ENCODE data around the gene ARHGEF5.
"Not testable (repeated sequence)": the region's sequence is repeated elsewhere in the genome, so short reads cannot be mapped to it uniquely, and the experiment has no call there.

Gene ARHGEF5

GRCh38 chr7:144398291-144398690, 43.1 kb downstream of the ARHGEF5 start:
- Mint-ChIP-seq H3K4me1 (no peaks in the 10 kb centered on the region), H3K36me3 (no peaks in the 10 kb centered on the region), H3K9me3 (no peaks in the 10 kb centered on the region), H3K4me3 (no peak overlapping the region), H3K27me3 (peaks cover 16% of the 10 kb centered on the region), H3K27ac (no peak overlapping the region)
- CTCF ChIA-PET = no interaction called here
- DNase-seq = no peak

- Mint-ChIP-seq H3K4me3 (no peak overlapping the region), H3K4me1 (no peaks in the 10 kb centered on the region), H3K9me3 (no peaks in the 10 kb centered on the region), H3K27me3 (peaks cover 16% of the 10 kb centered on the region), H3K36me3 (no peaks in the 10 kb centered on the region), H3K27ac (no peak overlapping the region)
- CTCF ChIA-PET = no interaction called here
- no peak for DNase-seq
Observed at GRCh38 chr7:144398911-144399310, 43.7 kb downstream of the ARHGEF5 start.

GRCh38 chr7:144399946-144400345, 44.7 kb downstream of the ARHGEF5 start:
- Mint-ChIP-seq H3K4me3 (no peak overlapping the region), H3K4me1 (no peaks in the 10 kb centered on the region), H3K27ac (no peak overlapping the region), H3K9me3 (no peaks in the 10 kb centered on the region), H3K36me3 (no peaks in the 10 kb centered on the region), H3K27me3 (peaks cover 16% of the 10 kb centered on the region)
- CTCF ChIA-PET = no interaction called here
- DNase-seq = no peak

- no peak overlapping the region for H3K4me3 Mint-ChIP-seq
- H3K9me3 Mint-ChIP-seq = no peaks in the 10 kb centered on the region
- peaks cover 12% of the 10 kb centered on the region for H3K27me3 Mint-ChIP-seq
- DNase-seq = no peak
- no peak overlapping the region for H3K27ac Mint-ChIP-seq
- H3K36me3 Mint-ChIP-seq = no peaks in the 10 kb centered on the region
- H3K4me1 Mint-ChIP-seq = no peaks in the 10 kb centered on the region
- CTCF ChIA-PET = interaction anchor here (1.8 kb wide), 1 partner anchor 10 kb away, joined by 5 read pairs; no protein-coding TSS in a partner anchor
Observed at GRCh38 chr7:144401490-144401889, 46.3 kb downstream of the ARHGEF5 start.

GRCh38 chr7:144403102-144403501, 47.9 kb downstream of the ARHGEF5 start:
- CTCF ChIA-PET = interaction anchor here (1.8 kb wide), 1 partner anchor 11 kb away, joined by 5 read pairs; no protein-coding TSS in a partner anchor
- H3K4me1 Mint-ChIP-seq = no peaks in the 10 kb centered on the region
- no peaks in the 10 kb centered on the region for H3K9me3 Mint-ChIP-seq
- H3K4me3 Mint-ChIP-seq = no peak overlapping the region
- H3K27ac Mint-ChIP-seq = no peak overlapping the region
- H3K36me3 Mint-ChIP-seq = no peaks in the 10 kb centered on the region
- H3K27me3 Mint-ChIP-seq = peaks cover 16% of the 10 kb centered on the region
- DNase-seq = no peak

GRCh38 chr7:144403649-144404061, 48.5 kb downstream of the ARHGEF5 start, which contains the start of gene NOBOX:
TSS of gene NOBOX (minus strand) at chr7:144403693.
- Mint-ChIP-seq H3K27me3 (peaks cover 12% of the 10 kb centered on the region), H3K4me1 (no peaks in the 10 kb centered on the region), H3K36me3 (no peaks in the 10 kb centered on the region), H3K4me3 (no peak within 1 kb of the TSS), H3K27ac (no peak within 1 kb of the TSS), H3K9me3 (no peaks in the 10 kb centered on the region)
- DNase-seq = no peak
- CTCF ChIA-PET = no interaction called here

- no peaks in the 10 kb centered on the region for H3K36me3 Mint-ChIP-seq
- peaks cover 8% of the 10 kb centered on the region for H3K27me3 Mint-ChIP-seq
- CTCF ChIA-PET = no interaction called here
Observed at GRCh38 chr7:144404946-144405345, 49.7 kb downstream of the ARHGEF5 start.

GRCh38 chr7:144407266-144407931, 52.2 kb downstream of the ARHGEF5 start:
- Mint-ChIP-seq H3K27me3 (peaks cover 15% of the 10 kb centered on the region), H3K4me3 (no peak overlapping the region)
- CTCF ChIA-PET = no interaction called here

More at GRCh38 chr7:144404946-144405345, 49.7 kb downstream of the ARHGEF5 start:
- no peaks in the 10 kb centered on the region for H3K9me3 Mint-ChIP-seq
- no peaks in the 10 kb centered on the region for H3K4me1 Mint-ChIP-seq
- no peak for DNase-seq
- no peak overlapping the region for H3K27ac Mint-ChIP-seq
- H3K4me3 Mint-ChIP-seq = no peak overlapping the region

DNA sequence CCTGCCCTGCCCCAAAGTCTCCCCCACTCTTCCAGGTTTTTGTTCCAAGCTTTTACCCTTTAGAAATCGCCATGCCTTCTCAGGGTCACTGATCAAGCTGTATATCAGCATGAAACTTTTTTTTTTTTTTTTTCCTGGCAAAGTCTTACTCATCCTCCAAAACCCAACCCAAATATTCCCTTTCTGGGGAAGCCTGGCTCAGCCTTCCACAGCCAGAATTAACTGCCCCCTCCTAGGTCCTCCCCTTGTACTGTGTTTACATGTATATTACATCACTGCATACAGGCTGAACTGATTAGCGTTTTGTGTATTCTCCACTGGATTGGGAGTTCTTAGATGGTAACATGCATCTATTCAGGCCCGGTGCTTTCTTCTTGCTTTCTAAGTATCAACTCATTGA, 52.9 kb downstream of the ARHGEF5 start:
- Mint-ChIP-seq H3K27me3 (peaks cover 15% of the 10 kb centered on the region), H3K36me3 (no peaks in the 10 kb centered on the region), H3K27ac (no peak overlapping the region), H3K4me3 (no peak overlapping the region), H3K4me1 (no peaks in the 10 kb centered on the region), H3K9me3 (no peaks in the 10 kb centered on the region)
- no peak for DNase-seq
- CTCF ChIA-PET = no interaction called here

More at GRCh38 chr7:144407266-144407931, 52.2 kb downstream of the ARHGEF5 start:
- Mint-ChIP-seq H3K4me1 (no peaks in the 10 kb centered on the region), H3K36me3 (no peaks in the 10 kb centered on the region), H3K9me3 (no peaks in the 10 kb centered on the region), H3K27ac (no peak overlapping the region)
- no peak for DNase-seq

DNA sequence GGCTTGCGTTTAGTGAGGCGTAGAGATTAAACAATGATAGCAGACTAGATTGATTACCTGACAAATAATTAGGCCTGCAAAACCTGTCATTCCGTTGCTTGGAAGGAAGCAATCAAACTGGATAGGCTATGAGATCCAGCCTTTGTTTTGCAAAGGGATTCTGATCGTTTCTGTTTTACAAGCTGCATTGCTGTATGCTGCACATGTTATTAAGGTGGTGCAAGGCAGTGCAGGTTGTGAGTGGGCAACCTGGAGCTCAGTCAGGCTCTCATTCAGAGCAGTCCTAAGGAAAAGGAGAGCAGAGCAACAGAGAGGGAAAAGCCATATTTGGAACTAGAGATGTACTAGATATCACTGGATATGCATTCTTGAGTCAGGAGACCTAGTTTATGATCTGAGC, 55.2 kb downstream of the ARHGEF5 start:
- Mint-ChIP-seq H3K4me1 (no peaks in the 10 kb centered on the region), H3K27me3 (peaks cover 18% of the 10 kb centered on the region), H3K4me3 (no peak overlapping the region), H3K27ac (no peak overlapping the region), H3K36me3 (no peaks in the 10 kb centered on the region), H3K9me3 (no peaks in the 10 kb centered on the region)
- CTCF ChIA-PET = interaction anchor here (1.4 kb wide), 1 partner anchor 18 kb away, joined by 3 read pairs; no protein-coding TSS in a partner anchor
- no peak for DNase-seq

GRCh38 chr7:144414815-144415214, 59.6 kb downstream of the ARHGEF5 start:
- H3K27me3 Mint-ChIP-seq = peaks cover 10% of the 10 kb centered on the region
- no peaks in the 10 kb centered on the region for H3K36me3 Mint-ChIP-seq
- no peak for DNase-seq
- CTCF ChIA-PET = no interaction called here
- no peaks in the 10 kb centered on the region for H3K4me1 Mint-ChIP-seq
- H3K4me3 Mint-ChIP-seq = no peak overlapping the region
- no peaks in the 10 kb centered on the region for H3K9me3 Mint-ChIP-seq
- H3K27ac Mint-ChIP-seq = no peak overlapping the region

DNA sequence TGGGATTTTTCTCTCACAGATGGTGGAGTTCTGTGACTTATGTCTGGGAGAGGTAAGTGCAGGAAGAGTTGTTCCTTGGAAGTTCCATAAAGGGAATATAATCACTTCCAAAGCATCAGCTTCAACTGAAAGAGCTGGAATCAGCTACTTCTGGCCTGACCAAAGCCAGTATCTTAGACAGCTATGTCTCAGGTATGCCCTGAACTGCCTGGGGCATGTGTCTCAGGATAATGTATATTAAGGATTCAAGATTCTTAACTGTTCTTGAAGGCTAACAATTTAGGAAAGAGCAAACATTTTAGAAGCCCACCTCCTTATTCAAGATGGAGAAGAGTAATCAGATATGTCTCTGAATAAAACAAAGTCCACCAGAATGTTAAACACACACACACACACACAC, 60.7 kb downstream of the ARHGEF5 start:
- no peaks in the 10 kb centered on the region for H3K4me1 Mint-ChIP-seq
- no peaks in the 10 kb centered on the region for H3K9me3 Mint-ChIP-seq
- H3K4me3 Mint-ChIP-seq = no peak overlapping the region
- H3K27ac Mint-ChIP-seq = no peak overlapping the region
- no peaks in the 10 kb centered on the region for H3K36me3 Mint-ChIP-seq
- peaks cover 4% of the 10 kb centered on the region for H3K27me3 Mint-ChIP-seq
- CTCF ChIA-PET = no interaction called here
- DNase-seq = no peak

GRCh38 chr7:144416341-144416740, 61.1 kb downstream of the ARHGEF5 start:
- no peaks in the 10 kb centered on the region for H3K9me3 Mint-ChIP-seq
- H3K4me1 Mint-ChIP-seq = no peaks in the 10 kb centered on the region
- CTCF ChIA-PET = no interaction called here
- no peak overlapping the region for H3K27ac Mint-ChIP-seq
- H3K4me3 Mint-ChIP-seq = no peak overlapping the region
- DNase-seq = no peak
- H3K36me3 Mint-ChIP-seq = no peaks in the 10 kb centered on the region
- H3K27me3 Mint-ChIP-seq = peaks cover 3% of the 10 kb centered on the region

- CTCF ChIA-PET, H3K27ac Mint-ChIP-seq, H3K9me3 Mint-ChIP-seq, H3K4me1 Mint-ChIP-seq, H3K4me3 Mint-ChIP-seq, H3K27me3 Mint-ChIP-seq, DNase-seq, H3K36me3 Mint-ChIP-seq: not testable (repeated sequence)
Observed at GRCh38 chr7:144418931-144419330, 63.7 kb downstream of the ARHGEF5 start.

DNA sequence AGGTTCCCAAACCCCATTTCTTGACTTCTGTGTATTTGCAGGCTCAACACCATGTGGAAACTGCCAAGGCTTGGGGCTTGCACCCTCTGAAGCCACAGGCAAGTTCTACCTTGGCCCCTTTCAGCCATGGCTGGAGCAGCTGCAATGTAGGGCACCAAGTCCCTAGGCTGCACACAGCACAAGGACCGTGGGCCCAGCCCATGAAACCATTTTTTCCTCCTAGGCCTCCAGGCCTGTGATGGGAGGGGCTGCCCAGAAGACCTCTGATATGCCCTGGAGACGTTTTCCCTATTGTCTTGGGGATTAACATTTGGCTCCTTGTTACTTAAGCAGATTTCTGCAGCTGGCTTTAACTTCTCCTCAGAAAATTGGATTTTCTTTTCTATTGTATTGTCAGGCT, 72.3 kb downstream of the ARHGEF5 start:
- H3K4me1 Mint-ChIP-seq, H3K36me3 Mint-ChIP-seq, H3K4me3 Mint-ChIP-seq, DNase-seq, H3K27ac Mint-ChIP-seq, H3K27me3 Mint-ChIP-seq, CTCF ChIA-PET: not testable (repeated sequence)
- peaks cover 19% of the 10 kb centered on the region for H3K9me3 Mint-ChIP-seq

Measured in activated naive CD4-positive, alpha-beta T cell treated with anti-CD3 and anti-CD28 coated beads, Interleukin-2, amount 10 ng/mL, durations not matched to agents 7 days and 5 days (primary cell).